MM.1S (cell line): ENCODE results near the gene XRRA1.
"Not testable (repeated sequence)": the region's sequence is repeated elsewhere in the genome, so short reads cannot be mapped to it uniquely, and the experiment has no call there.

Source experiments
- DNase-seq: peaks from one replicate; pipeline ENCODE4 v3.0.0-alpha.2; 2015
- H2AFZ ChIP-seq: fragments of 300-600 bp; sonication (generic); 2 replicates; pipeline ENCODE4 v1.6.0; 2016; ENCODE audit warnings: antibody characterized with exemption, low read length
- H3F3A ChIP-seq: fragments of 300-600 bp; sonication (generic); 2 replicates; pipeline ENCODE4 v1.6.1; 2016; ENCODE audit warnings: mild to moderate bottlenecking, antibody characterized with exemption, low read length, moderate library complexity, mixed read lengths; ENCODE audit not compliant: insufficient read depth
- H3K27ac ChIP-seq: fragments of 300-600 bp; sonication (generic); 2 replicates; pipeline ENCODE4 v1.5.1; 2016; ENCODE audit warnings: mild to moderate bottlenecking, low read length
- H3K27me3 ChIP-seq: fragments of 300-600 bp; sonication (generic); replicated peaks from 2 replicates; pipeline ENCODE4 v1.6.0; 2016; ENCODE audit warnings: low read length; ENCODE audit not compliant: insufficient read depth
- H3K36me3 ChIP-seq: fragments of 300-600 bp; sonication (generic); replicated peaks from 2 replicates; pipeline ENCODE4 v1.6.1; 2016; ENCODE audit warnings: mild to moderate bottlenecking, low read length, mixed read lengths; ENCODE audit not compliant: insufficient read depth
- H3K4me1 ChIP-seq: fragments of 300-600 bp; sonication (generic); 2 replicates; pipeline ENCODE4 v1.6.1; 2016; ENCODE audit warnings: low read length, mixed read lengths
- H3K4me2 ChIP-seq: fragments of 300-600 bp; sonication (generic); 2 replicates; pipeline ENCODE4 v1.6.0; 2016; ENCODE audit warnings: low read depth, low read length
- H3K4me3 ChIP-seq: fragments of 300-600 bp; sonication (generic); 2 replicates; pipeline ENCODE4 v1.5.1; 2016; ENCODE audit warnings: low read length, mixed read lengths
- H3K79me2 ChIP-seq: fragments of 300-600 bp; sonication (generic); 2 replicates; pipeline ENCODE4 v1.6.1; 2016; ENCODE audit warnings: mixed run types, low read length, mixed read lengths
- H3K9ac ChIP-seq: fragments of 300-600 bp; sonication (generic); 2 replicates; pipeline ENCODE4 v1.6.1; 2016; ENCODE audit warnings: low read length, mixed read lengths
- H3K9me2 ChIP-seq: fragments of 300-600 bp; sonication (generic); replicated peaks from 2 replicates; pipeline ENCODE4 v1.6.1; 2016; ENCODE audit warnings: mild to moderate bottlenecking, low read length, mixed read lengths; ENCODE audit not compliant: insufficient read depth
- H3K9me3 ChIP-seq: fragments of 300-600 bp; sonication (generic); replicated peaks from 2 replicates; pipeline ENCODE4 v1.6.1; 2016; ENCODE audit warnings: mild to moderate bottlenecking, low read length, mixed read lengths; ENCODE audit not compliant: insufficient read depth
- H4K20me1 ChIP-seq: fragments of 300-600 bp; sonication (generic); 2 replicates; pipeline ENCODE4 v1.6.1; 2016; ENCODE audit warnings: mild to moderate bottlenecking, low read length, moderate library complexity, mixed read lengths; ENCODE audit not compliant: insufficient read depth
- CTCF ChIP-seq: fragments of 300-600 bp; sonication (generic); IDR thresholded peaks from 2 replicates; pipeline ENCODE4 v1.5.1; 2016; ENCODE audit warnings: antibody characterized with exemption, low read length, mixed read lengths
- EZH2 ChIP-seq: fragments of 300-600 bp; sonication (generic); optimal IDR thresholded peaks from 2 replicates; pipeline ENCODE3; 2017; ENCODE audit warnings: low read depth, mild to moderate bottlenecking, antibody characterized with exemption, low read length, mixed read lengths
- EZH2phosphoT487 ChIP-seq: fragments of 300-600 bp; sonication (generic); IDR thresholded peaks from 2 replicates; pipeline ENCODE4 v1.6.1; 2018; ENCODE audit warnings: antibody characterized with exemption, low read length

The XRRA1 gene

GRCh38 chr11:74948898-74949752 is at the start of gene XRRA1, which contains the start of gene SPCS2:
XRRA1 (minus strand) TSS chr11:74949091; CDS start chr11:74940878, 8,213 bp downstream.
SPCS2 (plus strand) TSS chr11:74949266; CDS start chr11:74949286, 20 bp downstream.
- Histone ChIP-seq H4K20me1 (no peaks in the 10 kb centered on the region), H3K27me3 (no peaks in the 10 kb centered on the region), H3F3A (peaks cover 47% of the 10 kb centered on the region), H3K27ac (peak within 1 kb of the TSS; percentile 97), H2AFZ (peak within 1 kb of the TSS; percentile 80), H3K9me3 (no peaks in the 10 kb centered on the region), H3K9me2 (no peaks in the 10 kb centered on the region), H3K4me2 (peak within 1 kb of the TSS; percentile 88), H3K79me2 (peaks cover 81% of the 10 kb centered on the region), H3K4me1 (peaks cover 11% of the 10 kb centered on the region), H3K9ac (peak within 1 kb of the TSS; percentile 99), H3K4me3 (peak within 1 kb of the TSS; percentile 93), H3K36me3 (no peaks in the 10 kb centered on the region)
- peak; percentile 99 for DNase-seq
- no peak for TF ChIP-seq EZH2phosphoT487
- no peak for TF ChIP-seq EZH2
- TF ChIP-seq CTCF = no peak

GRCh38 chr11:74992852-74993251 is 44.0 kb upstream of the XRRA1 start:
- Histone ChIP-seq H3K4me2 (no peak overlapping the region), H3K9me2 (no peaks in the 10 kb centered on the region), H3K4me3 (no peak overlapping the region), H3K27ac (no peak overlapping the region), H3F3A (peaks cover 18% of the 10 kb centered on the region), H2AFZ (no peak overlapping the region), H3K9me3 (no peaks in the 10 kb centered on the region), H3K36me3 (0 out of 2 replicates have a peak, but pooled peaks cover 5% of the 10 kb centered on the region), H4K20me1 (no peaks in the 10 kb centered on the region), H3K79me2 (peaks cover 41% of the 10 kb centered on the region), H3K9ac (no peak overlapping the region), H3K27me3 (no peaks in the 10 kb centered on the region), H3K4me1 (peaks cover 7% of the 10 kb centered on the region; the same call in 1 of the 2 replicates)
- no peak for TF ChIP-seq EZH2
- TF ChIP-seq CTCF = no peak
- no peak for TF ChIP-seq EZH2phosphoT487
- DNase-seq = no peak

- Histone ChIP-seq H2AFZ (no peak overlapping the region), H4K20me1 (no peaks in the 10 kb centered on the region), H3K9ac (no peak overlapping the region), H3K4me3 (no peak overlapping the region), H3K27me3 (no peaks in the 10 kb centered on the region), H3F3A (peaks cover 31% of the 10 kb centered on the region), H3K9me3 (no peaks in the 10 kb centered on the region), H3K36me3 (0 out of 2 replicates have a peak, but pooled peaks cover 5% of the 10 kb centered on the region), H3K79me2 (peaks cover 41% of the 10 kb centered on the region), H3K9me2 (no peaks in the 10 kb centered on the region), H3K27ac (no peak overlapping the region), H3K4me2 (peak overlapping the region; percentile 0; the same call in 1 of the 2 replicates), H3K4me1 (peaks cover 7% of the 10 kb centered on the region; the same call in 1 of the 2 replicates)
- no peak for TF ChIP-seq EZH2phosphoT487
- DNase-seq = no peak
Observed at GRCh38 chr11:74990941-74991340, 42.0 kb upstream of the XRRA1 start.

GRCh38 chr11:74990150-74990549 is 41.3 kb upstream of the XRRA1 start:
- H4K20me1 ChIP-seq, H3K9me3 ChIP-seq, H3K27ac ChIP-seq, H3K36me3 ChIP-seq, H3K27me3 ChIP-seq, DNase-seq, H2AFZ ChIP-seq, H3K9me2 ChIP-seq, H3K4me1 ChIP-seq, H3K9ac ChIP-seq: not testable (repeated sequence)
- H3F3A ChIP-seq = peaks cover 39% of the 10 kb centered on the region
- H3K4me3 ChIP-seq = peak overlapping the region; percentile 86
- peaks cover 41% of the 10 kb centered on the region for H3K79me2 ChIP-seq
- peak overlapping the region; percentile 96 for H3K4me2 ChIP-seq
